ENCODE measurements around the gene TLR7. TPM values are rescaled to one million over a fixed set of nuclear protein-coding genes. Genes with fewer than 3 reads are reported as not detected.

Gene TLR7
- total RNA-seq, result 1 to 10 TPM in 1 of 4 donors, under 1 TPM in 2, not detected in 1; 0.49 to 1.8 (median 0.95) TPM

GRCh38 chrX:12866451-12867377 lies at the start of gene TLR7:
TSS of gene TLR7 (plus strand) at chrX:12867072. CDS start at chrX:12867579, 507 bp downstream.
- 51 to 62% methylated on average over 7 of the region's 7 CpGs for WGBS, 2 donors
- TF ChIP-seq CTCF (IDR thresholded peaks at IDR 0.05) (no peak), POLR2A (IDR thresholded peaks at IDR 0.05) (no peak)

GRCh38 chrX:12817528-12817927 lies 49.3 kb upstream of the TLR7 start:
- peaks cover 0 to 25% (median 0%) of the 10 kb centered on the region in 3 donors for H3K36me3 ChIP-seq
- 66 to 97% methylated on average over 5 of the region's 5 CpGs for WGBS, 2 donors
- no peak for TF ChIP-seq POLR2A (IDR thresholded peaks at IDR 0.05)
- no peak for TF ChIP-seq CTCF (IDR thresholded peaks at IDR 0.05)
- no peak overlapping the region for H3K27ac ChIP-seq
- H3K4me3 ChIP-seq, result no peak overlapping the region
- intact Hi-C loops (cut with DNase I), result loop anchor here (10.0 kb wide), 1 partner anchor 77 kb away; no protein-coding TSS in a partner anchor
- H3K4me1 ChIP-seq, result no peaks in the 10 kb centered on the region
- DNase-seq, result no peak
- no peaks in the 10 kb centered on the region for H3K27me3 ChIP-seq
- H3K9me3 ChIP-seq, result no peaks in the 10 kb centered on the region

More at GRCh38 chrX:12866451-12867377, at the start of gene TLR7:
- intact Hi-C loops (cut with DNase I), result no loop called here
- Histone ChIP-seq H3K36me3 (no peaks in the 10 kb centered on the region), H3K27ac (no peak within 1 kb of the TSS), H3K4me1 (no peaks in the 10 kb centered on the region), H3K4me3 (no peak within 1 kb of the TSS), H3K27me3 (no peaks in the 10 kb centered on the region), H3K9me3 (peaks cover 0 to 3% (median 0%) of the 10 kb centered on the region in 3 donors)
- DNase-seq, result no peak

- 37 to 61% methylated on average over 3 to 8 of the region's 9 CpGs for WGBS, 2 donors
These were observed 47.6 kb upstream of the TLR7 start for GRCh38 chrX:12819222-12819621.

GRCh38 chrX:12820737-12821136 lies 46.1 kb upstream of the TLR7 start:
- TF ChIP-seq CTCF (IDR thresholded peaks at IDR 0.05), result no peak
- no peak for TF ChIP-seq POLR2A (IDR thresholded peaks at IDR 0.05)
- 83 to 89% methylated on average over 4 to 6 of the region's 7 CpGs for WGBS, 2 donors

More at GRCh38 chrX:12819222-12819621, 47.6 kb upstream of the TLR7 start:
- TF ChIP-seq POLR2A (IDR thresholded peaks at IDR 0.05) (no peak), CTCF (IDR thresholded peaks at IDR 0.05) (no peak)
- intact Hi-C loops (cut with DNase I), result loop anchor here (10.0 kb wide), 1 partner anchor 76 kb away; no protein-coding TSS in a partner anchor
- H3K36me3 ChIP-seq, result peaks cover 0 to 36% (median 0%) of the 10 kb centered on the region in 3 donors
- no peak overlapping the region for H3K4me3 ChIP-seq
- H3K9me3 ChIP-seq, result no peaks in the 10 kb centered on the region
- no peaks in the 10 kb centered on the region for H3K4me1 ChIP-seq
- no peak for DNase-seq
- no peaks in the 10 kb centered on the region for H3K27me3 ChIP-seq
- H3K27ac ChIP-seq, result peak overlapping the region in 1 of 4 donors; percentile 36

GRCh38 chrX:12824944-12825343 lies 41.9 kb upstream of the TLR7 start:
- Histone ChIP-seq H3K4me1 (no peaks in the 10 kb centered on the region), H3K9me3 (no peaks in the 10 kb centered on the region), H3K4me3 (no peak overlapping the region), H3K36me3 (peaks cover 0 to 46% (median 0%) of the 10 kb centered on the region in 3 donors), H3K27ac (no peak overlapping the region), H3K27me3 (no peaks in the 10 kb centered on the region)
- intact Hi-C loops (cut with DNase I), result no loop called here
- WGBS, 2 donors, result 83% methylated on average over 1 to 9 of the region's 9 CpGs
- TF ChIP-seq CTCF (IDR thresholded peaks at IDR 0.05) (no peak), POLR2A (IDR thresholded peaks at IDR 0.05) (no peak)
- no peak for DNase-seq

More at GRCh38 chrX:12820737-12821136, 46.1 kb upstream of the TLR7 start:
- no peaks in the 10 kb centered on the region for H3K4me1 ChIP-seq
- H3K27me3 ChIP-seq, result no peaks in the 10 kb centered on the region
- peaks cover 0 to 46% (median 0%) of the 10 kb centered on the region in 3 donors for H3K36me3 ChIP-seq
- no peak for DNase-seq
- no peaks in the 10 kb centered on the region for H3K9me3 ChIP-seq
- no peak overlapping the region for H3K27ac ChIP-seq
- H3K4me3 ChIP-seq, result no peak overlapping the region
- intact Hi-C loops (cut with DNase I), result no loop called here

All from esophagus squamous epithelium (tissue), 5 donors.